CD4-positive, CD25-positive, alpha-beta regulatory T cell (primary cell): ENCODE measurements around the gene NFIB. TPM values are rescaled to one million over a fixed set of nuclear protein-coding genes. Genes with fewer than 3 reads are reported as not detected.

Source experiments
- ATAC-seq, 2 donors: fragments of 150-1000 bp; cut with Tn5 transposase; one replicate each; pipeline ENCODE4 v1.10.0; 2021; ENCODE audit warnings: low read depth in 2 of 2, moderate number of reproducible peaks in 2 of 2, moderate library complexity in 1 of 2
- DNase-seq, 3 donors: peaks; one replicate each; pipeline versions ENCODE4 v3.0.0 to v3.0.0-alpha.2; 2012 to 2022; ENCODE audit warnings: mixed read lengths in 1 of 3
- H3K27ac ChIP-seq: one replicate; pipeline ENCODE4 v1.7.0; 2013; ENCODE audit warnings: mild to moderate bottlenecking, low read length; ENCODE audit not compliant: insufficient read depth, poor library complexity, severe bottlenecking
- H3K27me3 ChIP-seq: one replicate; pipeline ENCODE4 v1.7.0; 2013; ENCODE audit warnings: low read length; ENCODE audit not compliant: control insufficient read depth, insufficient read depth
- H3K36me3 ChIP-seq: one replicate; pipeline ENCODE4 v1.7.0; 2013; ENCODE audit warnings: mild to moderate bottlenecking, low read length, moderate library complexity; ENCODE audit not compliant: control insufficient read depth, insufficient read depth
- H3K4me1 ChIP-seq: 2 replicates; pipeline ENCODE4 v1.7.0; 2013; ENCODE audit warnings: mild to moderate bottlenecking, low read length; ENCODE audit not compliant: insufficient read depth, control insufficient read depth, poor library complexity, severe bottlenecking
- H3K4me3 ChIP-seq: one replicate; pipeline ENCODE4 v1.7.0; 2013; ENCODE audit warnings: low read depth, mild to moderate bottlenecking, low read length, moderate library complexity
- H3K9me3 ChIP-seq, 2 experiments: 1 replicate in 1 of 2; 2 replicates in 1 of 2; pipeline ENCODE4 v1.7.0; 2013; ENCODE audit warnings: low read length in 2 of 2, mild to moderate bottlenecking in 1 of 2, moderate library complexity in 1 of 2; ENCODE audit not compliant: control insufficient read depth in 2 of 2
- H3K27ac Mint-ChIP-seq, 3 donors: one replicate each; pipeline ENCODE4 v1.8.0; 2020 to 2022; ENCODE audit warnings: mild to moderate bottlenecking in 3 of 3, mixed read lengths in 3 of 3, moderate library complexity in 2 of 3
- H3K27me3 Mint-ChIP-seq: one replicate; pipeline ENCODE4 v1.8.0; 2022; ENCODE audit warnings: mild to moderate bottlenecking, mixed read lengths
- H3K36me3 Mint-ChIP-seq: one replicate; pipeline ENCODE4 v1.8.0; 2020; ENCODE audit warnings: mixed read lengths
- H3K4me1 Mint-ChIP-seq, 4 donors: one replicate each; pipeline ENCODE4 v1.8.0; 2020 to 2022; ENCODE audit warnings: mixed read lengths in 4 of 4, mild to moderate bottlenecking in 1 of 4
- H3K4me3 Mint-ChIP-seq, 4 donors: one replicate each; pipeline ENCODE4 v1.8.0; 2020 to 2022; ENCODE audit warnings: mild to moderate bottlenecking in 4 of 4, mixed read lengths in 4 of 4, moderate library complexity in 3 of 4
- H3K9me3 Mint-ChIP-seq, 7 donors: one replicate each; pipeline ENCODE4 v1.8.0; 2020 to 2022; ENCODE audit warnings: mixed read lengths in 7 of 7, mild to moderate bottlenecking in 3 of 7, moderate library complexity in 2 of 7
- polyA plus RNA-seq, 4 donors: library from polyadenylated mRNA; unstranded; fragments of 300-500 nt; fragmentation: Illumina TruSeq; gene quantifications; one replicate each; pipeline ENCODE4 v1.2.3, GENCODE V29; 2021
- total RNA-seq: library from RNA; stranded (reverse); gene quantifications from one replicate; pipeline ENCODE4 v1.2.3, GENCODE V29; 2022

The NFIB gene
- total and polyA plus RNA-seq, 5 donors from 2014 or later = 0.20 TPM; not detected in 4

- no peak for ATAC-seq
Observed at GRCh38 chr9:14263707-14264483, 50.0 kb downstream of the NFIB start.

DNA sequence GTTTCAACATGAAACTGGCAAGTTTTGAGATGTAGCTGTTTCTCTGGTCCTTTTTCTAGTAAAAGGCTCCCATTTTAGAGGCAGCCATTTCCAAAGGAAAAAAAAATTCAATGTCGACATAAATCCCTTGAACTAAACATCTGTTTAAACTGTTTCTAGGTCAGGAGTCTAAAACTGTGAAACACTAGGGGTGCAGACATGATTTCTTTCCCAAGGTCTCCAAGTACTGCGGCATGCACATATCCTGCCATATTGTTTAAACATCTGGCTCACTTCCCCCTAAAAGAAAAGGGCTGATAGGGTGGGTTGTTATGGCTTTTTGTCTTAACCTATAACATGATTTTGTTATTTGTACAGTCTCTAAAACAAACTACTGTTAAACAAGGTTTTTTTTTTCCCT lies 51.1 kb downstream of the NFIB start:
- Mint-ChIP-seq H3K36me3 (no peaks in the 10 kb centered on the region), H3K27me3 (no peaks in the 10 kb centered on the region), H3K4me3 (no peak overlapping the region), H3K4me1 (no peaks in the 10 kb centered on the region), H3K27ac (no peak overlapping the region), H3K9me3 (peaks cover 0 to 3% (median 0%) of the 10 kb centered on the region in 7 donors)
- H3K27ac ChIP-seq = no peak overlapping the region
- H3K4me1 ChIP-seq = no peaks in the 10 kb centered on the region
- ATAC-seq (no peak), DNase-seq (no peak)
- no peak overlapping the region for H3K4me3 ChIP-seq
- no peaks in the 10 kb centered on the region for H3K27me3 ChIP-seq
- no peaks in the 10 kb centered on the region for H3K36me3 ChIP-seq
- H3K9me3 ChIP-seq = no peaks in the 10 kb centered on the region

More at GRCh38 chr9:14263707-14264483, 50.0 kb downstream of the NFIB start:
- no peaks in the 10 kb centered on the region for H3K36me3 Mint-ChIP-seq
- no peaks in the 10 kb centered on the region for H3K4me1 Mint-ChIP-seq
- Histone ChIP-seq H3K4me3 (no peak overlapping the region), H3K36me3 (no peaks in the 10 kb centered on the region), H3K4me1 (no peaks in the 10 kb centered on the region), H3K27me3 (no peaks in the 10 kb centered on the region), H3K27ac (no peak overlapping the region), H3K9me3 (no peaks in the 10 kb centered on the region)
- DNase-seq = no peak
- peaks cover 0 to 6% (median 2%) of the 10 kb centered on the region in 7 donors for H3K9me3 Mint-ChIP-seq
- H3K27ac Mint-ChIP-seq = no peak overlapping the region
- no peaks in the 10 kb centered on the region for H3K27me3 Mint-ChIP-seq
- no peak overlapping the region for H3K4me3 Mint-ChIP-seq

DNA sequence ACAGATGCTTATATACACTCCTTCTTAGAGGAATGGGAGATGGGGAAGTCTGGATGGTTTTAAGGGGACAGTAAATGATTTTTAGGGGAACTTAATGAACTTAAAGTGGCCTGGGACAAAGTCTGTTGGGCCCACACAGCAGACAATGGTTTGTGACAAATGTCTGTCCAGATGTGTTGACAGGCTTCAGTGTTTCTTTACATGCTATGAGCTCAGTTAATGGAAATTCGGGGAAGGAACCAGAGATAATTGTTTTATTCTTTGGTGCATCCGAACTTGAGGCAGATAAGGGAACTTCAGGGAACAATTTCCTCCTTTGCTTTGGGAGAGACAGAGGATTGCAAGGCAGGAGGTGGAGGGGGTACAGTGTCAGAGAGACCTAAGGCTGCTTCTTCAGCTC lies 52.3 kb downstream of the NFIB start:
- H3K27me3 ChIP-seq = no peaks in the 10 kb centered on the region
- H3K36me3 Mint-ChIP-seq = no peaks in the 10 kb centered on the region
- H3K27ac ChIP-seq = no peak overlapping the region
- peak overlapping the region in 1 of 3 donors; percentile 49 for H3K27ac Mint-ChIP-seq
- DNase-seq = no peak
- ATAC-seq = no peak
- H3K36me3 ChIP-seq = no peaks in the 10 kb centered on the region
- peaks cover 0 to 3% (median 0%) of the 10 kb centered on the region in 7 donors for H3K9me3 Mint-ChIP-seq
- no peaks in the 10 kb centered on the region for H3K4me1 Mint-ChIP-seq
- no peaks in the 10 kb centered on the region for H3K9me3 ChIP-seq
- H3K4me3 ChIP-seq = no peak overlapping the region
- H3K27me3 Mint-ChIP-seq = no peaks in the 10 kb centered on the region
- H3K4me3 Mint-ChIP-seq = no peak overlapping the region
- H3K4me1 ChIP-seq = no peaks in the 10 kb centered on the region

DNA sequence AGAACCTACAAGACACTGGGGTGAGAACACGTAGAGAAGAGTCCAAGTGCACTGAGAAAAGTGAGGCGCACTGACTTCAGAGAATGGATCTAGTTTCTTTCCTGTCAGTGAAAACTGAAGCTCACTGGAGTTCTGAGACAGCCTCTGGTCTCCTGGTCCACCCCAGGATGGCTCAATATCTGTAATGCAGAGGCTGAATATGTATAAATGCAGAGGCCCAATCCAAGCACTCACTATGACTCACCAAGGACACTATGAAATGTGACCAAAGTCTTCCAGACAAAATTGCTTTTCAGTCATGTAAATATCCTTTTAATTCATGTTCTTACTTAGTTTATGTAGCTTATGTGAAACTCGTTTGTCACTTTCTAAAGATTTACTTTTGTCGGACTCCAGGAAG lies 53.8 kb downstream of the NFIB start:
- Mint-ChIP-seq H3K4me3 (no peak overlapping the region), H3K27ac (no peak overlapping the region), H3K27me3 (no peaks in the 10 kb centered on the region), H3K4me1 (no peaks in the 10 kb centered on the region), H3K36me3 (no peaks in the 10 kb centered on the region), H3K9me3 (peaks cover 0 to 1% (median 0%) of the 10 kb centered on the region in 7 donors)
- no peaks in the 10 kb centered on the region for H3K27me3 ChIP-seq
- H3K27ac ChIP-seq = no peak overlapping the region
- H3K36me3 ChIP-seq = no peaks in the 10 kb centered on the region
- DNase-seq = no peak
- no peaks in the 10 kb centered on the region for H3K4me1 ChIP-seq
- H3K9me3 ChIP-seq = no peaks in the 10 kb centered on the region
- ATAC-seq = no peak
- no peak overlapping the region for H3K4me3 ChIP-seq

- no peaks in the 10 kb centered on the region for H3K27me3 Mint-ChIP-seq
- H3K9me3 Mint-ChIP-seq = peaks cover 0 to 2% (median 0%) of the 10 kb centered on the region in 7 donors
- DNase-seq = no peak
- no peaks in the 10 kb centered on the region for H3K36me3 Mint-ChIP-seq
- H3K27me3 ChIP-seq = no peaks in the 10 kb centered on the region
- H3K36me3 ChIP-seq = no peaks in the 10 kb centered on the region
- no peak overlapping the region for H3K4me3 Mint-ChIP-seq
- no peak for ATAC-seq
- H3K4me3 ChIP-seq = no peak overlapping the region
- H3K9me3 ChIP-seq = no peaks in the 10 kb centered on the region
- H3K27ac ChIP-seq = no peak overlapping the region
- peak overlapping the region in 1 of 3 donors; percentile 32 for H3K27ac Mint-ChIP-seq
- no peaks in the 10 kb centered on the region for H3K4me1 Mint-ChIP-seq
- H3K4me1 ChIP-seq = no peaks in the 10 kb centered on the region
Observed at GRCh38 chr9:14258660-14259239, 55.2 kb downstream of the NFIB start.

DNA sequence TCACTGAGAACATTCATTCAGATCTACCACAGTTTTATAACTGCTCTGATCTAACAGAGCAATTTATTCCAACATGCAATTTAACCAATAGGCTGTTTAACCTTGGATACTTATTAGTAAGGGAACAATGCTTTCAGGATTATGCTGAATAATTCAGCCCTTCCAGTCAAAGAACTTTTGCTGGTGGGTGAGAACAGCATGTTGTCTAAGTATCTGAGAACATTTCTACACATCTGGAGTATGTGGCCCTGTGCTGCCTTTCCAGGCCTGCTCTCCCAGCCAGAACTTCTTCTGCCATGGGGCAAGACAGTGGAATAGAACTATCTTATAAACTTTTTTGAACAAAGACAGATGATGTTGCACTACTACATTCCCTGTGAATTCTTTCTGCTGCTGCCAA lies 55.8 kb downstream of the NFIB start:
- no peak overlapping the region for H3K27ac ChIP-seq
- H3K36me3 Mint-ChIP-seq = no peaks in the 10 kb centered on the region
- H3K4me3 ChIP-seq = no peak overlapping the region
- H3K36me3 ChIP-seq = no peaks in the 10 kb centered on the region
- H3K4me1 Mint-ChIP-seq = no peaks in the 10 kb centered on the region
- ATAC-seq = no peak
- H3K9me3 Mint-ChIP-seq = peaks cover 0 to 3% (median 0%) of the 10 kb centered on the region in 7 donors
- no peak overlapping the region for H3K4me3 Mint-ChIP-seq
- no peaks in the 10 kb centered on the region for H3K27me3 ChIP-seq
- H3K27ac Mint-ChIP-seq = no peak overlapping the region
- DNase-seq = no peak
- no peaks in the 10 kb centered on the region for H3K4me1 ChIP-seq
- no peaks in the 10 kb centered on the region for H3K9me3 ChIP-seq
- no peaks in the 10 kb centered on the region for H3K27me3 Mint-ChIP-seq

- Histone ChIP-seq H3K4me3 (no peak overlapping the region), H3K27ac (no peak overlapping the region), H3K9me3 (no peaks in the 10 kb centered on the region), H3K27me3 (no peaks in the 10 kb centered on the region), H3K4me1 (no peaks in the 10 kb centered on the region), H3K36me3 (no peaks in the 10 kb centered on the region)
- no peak overlapping the region for H3K4me3 Mint-ChIP-seq
- no peak for DNase-seq
- no peak for ATAC-seq
- peaks cover 0 to 3% (median 0%) of the 10 kb centered on the region in 7 donors for H3K9me3 Mint-ChIP-seq
- no peaks in the 10 kb centered on the region for H3K27me3 Mint-ChIP-seq
- no peaks in the 10 kb centered on the region for H3K36me3 Mint-ChIP-seq
- H3K27ac Mint-ChIP-seq = no peak overlapping the region
- H3K4me1 Mint-ChIP-seq = no peaks in the 10 kb centered on the region
Observed at GRCh38 chr9:14256588-14256987, 57.4 kb downstream of the NFIB start.
